GM21423 (cell line): ENCODE results near the gene PRSS50.

ENCODE experiments used
- ATAC-seq: cut with Tn5 transposase; IDR thresholded peaks from one replicate; pipeline ENCODE4 v1.9.1; 2021; ENCODE audit warnings: mild to moderate bottlenecking, moderate library complexity; ENCODE audit not compliant: unreplicated experiment

The PRSS50 gene

GRCh38 chr3:46671541-46672348, 45.9 kb downstream of the PRSS50 start:
- no peak for ATAC-seq

- no peak for ATAC-seq
Observed at GRCh38 chr3:46670891-46671427, 46.7 kb downstream of the PRSS50 start.

- no peak for ATAC-seq
Observed at GRCh38 chr3:46670000-46670890, 47.4 kb downstream of the PRSS50 start.

- no peak for ATAC-seq
Observed at GRCh38 chr3:46669191-46669999, 48.3 kb downstream of the PRSS50 start.

GRCh38 chr3:46668591-46668990, 49.1 kb downstream of the PRSS50 start:
- no peak for ATAC-seq

- no peak for ATAC-seq
Observed at GRCh38 chr3:46668116-46668515, 49.6 kb downstream of the PRSS50 start.

- ATAC-seq = no peak
Observed at GRCh38 chr3:46667657-46668056, 50.0 kb downstream of the PRSS50 start.

- ATAC-seq = no peak
Observed at GRCh38 chr3:46667061-46667621, 50.5 kb downstream of the PRSS50 start.

GRCh38 chr3:46666453-46666845, 51.2 kb downstream of the PRSS50 start:
- no peak for ATAC-seq

GRCh38 chr3:46665763-46666452, 51.8 kb downstream of the PRSS50 start:
- no peak for ATAC-seq

- no peak for ATAC-seq
Observed at GRCh38 chr3:46664971-46665762, 52.5 kb downstream of the PRSS50 start.

- no peak for ATAC-seq
Observed at GRCh38 chr3:46664188-46664970, 53.3 kb downstream of the PRSS50 start.

GRCh38 chr3:46663591-46664135, 54.0 kb downstream of the PRSS50 start:
- no peak for ATAC-seq

GRCh38 chr3:46662771-46663551, 54.7 kb downstream of the PRSS50 start:
- ATAC-seq = no peak
